NCI-H748 treated with DMSO at 0.1 percent for 48 hours (cell line): Measurements from ENCODE around the gene C1QTNF9.
"Not testable (repeated sequence)": the region's sequence is repeated elsewhere in the genome, so short reads cannot be mapped to it uniquely, and the experiment has no call there.

Source experiments
- DNase-seq: peaks from one replicate; lab custom pipeline; 2025; lab: John Stamatoyannopoulos, UW

C1QTNF9 gene, protein sequence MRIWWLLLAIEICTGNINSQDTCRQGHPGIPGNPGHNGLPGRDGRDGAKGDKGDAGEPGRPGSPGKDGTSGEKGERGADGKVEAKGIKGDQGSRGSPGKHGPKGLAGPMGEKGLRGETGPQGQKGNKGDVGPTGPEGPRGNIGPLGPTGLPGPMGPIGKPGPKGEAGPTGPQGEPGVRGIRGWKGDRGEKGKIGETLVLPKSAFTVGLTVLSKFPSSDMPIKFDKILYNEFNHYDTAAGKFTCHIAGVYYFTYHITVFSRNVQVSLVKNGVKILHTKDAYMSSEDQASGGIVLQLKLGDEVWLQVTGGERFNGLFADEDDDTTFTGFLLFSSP

DNA sequence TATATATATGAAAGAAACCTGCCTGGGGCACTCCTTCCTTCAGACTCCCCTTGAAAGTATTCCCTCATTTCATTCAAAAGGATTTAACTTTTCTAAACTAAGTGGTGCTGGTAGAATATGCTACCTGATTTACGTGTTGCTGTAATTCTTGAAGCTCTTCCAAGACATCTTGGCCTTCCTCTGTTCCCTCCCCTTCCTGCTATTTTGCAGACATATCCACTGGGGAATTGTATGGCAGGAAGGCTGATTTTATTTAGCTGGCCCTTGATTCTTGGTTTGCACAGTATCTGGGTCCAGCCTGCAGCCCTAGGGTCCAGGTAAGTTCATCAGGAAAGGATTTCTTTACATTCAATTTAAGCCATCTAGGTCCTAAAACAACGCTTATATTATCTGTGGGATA, at the start of gene C1QTNF9:
C1QTNF9 (plus strand) TSS at position 281 of the 400 bp plus-strand sequence. CDS start 6,424 bp downstream, outside the sequence.
- DNase-seq: not testable (repeated sequence)

DNA sequence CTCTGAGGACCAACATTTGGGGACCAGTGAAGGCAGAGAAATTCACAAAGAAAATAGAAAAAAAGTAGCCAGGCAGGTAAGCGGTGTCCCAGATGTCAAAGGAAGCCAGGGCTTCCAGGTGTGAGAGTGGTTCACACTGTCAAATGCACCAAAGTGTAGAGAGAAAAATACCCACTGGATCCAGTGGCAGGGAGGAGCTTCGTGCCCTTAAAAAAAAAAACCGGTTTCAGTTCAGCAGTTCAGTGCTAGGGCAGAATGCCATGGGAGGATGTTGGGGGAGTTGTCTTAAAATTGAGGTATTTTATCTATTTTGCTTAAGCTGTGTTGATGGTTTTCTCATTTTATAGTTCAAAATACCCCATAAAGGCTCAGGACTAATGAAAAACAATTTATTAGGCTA, 47.8 kb upstream of the C1QTNF9 start:
- no peak for DNase-seq

DNA sequence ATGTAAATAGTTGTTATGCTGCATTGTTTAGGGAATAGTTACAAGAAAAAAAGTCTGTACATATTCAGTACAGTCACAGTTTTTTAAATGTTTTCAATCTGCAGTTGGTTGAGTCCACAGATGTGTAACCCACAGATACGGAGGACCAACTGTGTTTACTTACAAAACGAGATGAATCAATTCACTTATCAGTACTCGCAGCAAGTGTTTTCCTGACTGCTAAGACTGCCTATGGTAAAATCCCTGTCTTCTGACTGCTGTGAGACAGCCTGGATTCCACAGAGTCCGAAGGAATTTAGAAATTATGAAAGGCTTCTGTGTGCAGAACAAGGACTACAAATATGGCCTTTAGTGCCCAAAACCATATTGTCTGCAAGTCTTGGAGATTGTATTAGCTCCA, 45.7 kb upstream of the C1QTNF9 start:
- DNase-seq: no peak

DNA sequence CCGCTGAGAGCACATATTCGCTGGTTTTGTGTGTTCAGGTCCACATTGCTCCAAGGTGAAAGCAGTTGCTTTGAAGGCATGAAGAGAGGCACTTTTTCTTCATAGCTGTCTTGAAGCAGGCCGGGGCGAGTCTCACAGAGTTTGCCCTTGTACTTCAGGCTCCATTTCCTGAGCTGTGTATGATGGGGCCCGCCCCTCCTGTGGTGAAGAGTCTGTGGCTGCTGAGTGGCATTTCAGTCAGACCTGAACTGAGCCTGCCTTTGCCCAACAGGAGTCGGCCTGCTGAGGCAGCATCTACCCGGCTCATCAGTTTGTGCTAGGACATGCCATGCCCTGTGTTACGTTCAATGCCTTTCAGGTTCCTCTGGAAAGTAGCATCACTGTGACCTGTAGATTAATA, 44.4 kb upstream of the C1QTNF9 start:
- no peak for DNase-seq

DNA sequence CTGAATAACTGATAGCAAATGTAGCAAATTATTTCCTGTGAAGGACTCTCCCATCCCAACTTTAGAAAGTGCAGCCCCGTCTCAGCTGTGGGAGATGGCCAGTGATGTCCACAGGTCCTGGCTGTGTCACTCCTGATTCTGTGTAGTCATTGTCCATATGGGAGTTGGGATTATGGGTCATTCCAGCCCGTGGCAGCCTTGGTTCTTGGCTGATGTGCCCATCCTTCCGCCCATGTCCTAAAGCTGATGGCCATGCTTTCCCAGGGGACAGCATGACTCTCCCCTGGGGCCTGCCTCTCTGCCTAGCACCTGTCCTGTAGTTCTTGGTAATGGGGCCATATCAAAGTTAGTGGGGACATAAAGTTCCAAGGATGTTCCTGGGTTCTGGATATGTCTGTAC, 43.9 kb upstream of the C1QTNF9 start:
- no peak for DNase-seq

DNA sequence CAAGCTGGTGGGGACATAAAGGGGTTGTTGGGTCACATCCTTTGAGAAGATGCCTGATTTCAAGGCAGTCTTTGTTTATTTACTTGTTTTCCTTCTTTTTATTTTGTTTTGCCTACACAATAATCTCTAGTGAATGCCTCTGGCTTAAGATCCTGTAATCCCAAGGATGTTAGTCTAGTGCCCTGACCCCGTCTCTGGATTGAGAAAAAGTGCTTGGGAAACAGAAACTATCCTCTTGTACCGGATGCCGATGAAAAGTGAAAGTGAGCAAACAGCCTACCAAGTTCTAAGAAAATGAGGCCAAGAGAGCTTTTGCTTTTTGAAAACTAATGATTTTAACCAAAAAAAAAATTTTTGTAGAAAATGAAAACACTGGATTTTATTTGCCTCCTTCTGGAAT, 42.1 kb upstream of the C1QTNF9 start:
- DNase-seq: no peak

DNA sequence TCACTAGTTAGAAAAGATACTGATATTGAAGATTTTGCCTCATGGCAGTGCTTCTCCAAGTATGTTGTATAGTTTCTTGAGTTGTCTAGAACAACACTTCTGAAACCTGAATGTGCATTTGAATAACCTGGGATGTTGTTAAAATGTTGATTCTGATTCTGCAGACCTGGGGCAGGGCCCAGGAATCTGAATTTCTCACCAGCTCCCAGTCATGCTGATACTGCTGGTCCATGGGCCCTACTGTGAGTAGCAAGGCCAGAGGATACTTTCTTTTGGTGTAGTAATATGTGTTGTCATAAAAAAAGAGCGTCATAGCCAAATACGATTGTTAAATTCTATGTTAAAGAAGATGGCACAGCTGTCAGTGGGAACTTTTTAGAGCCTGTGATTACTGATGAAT, 41.6 kb upstream of the C1QTNF9 start:
- DNase-seq: no peak

DNA sequence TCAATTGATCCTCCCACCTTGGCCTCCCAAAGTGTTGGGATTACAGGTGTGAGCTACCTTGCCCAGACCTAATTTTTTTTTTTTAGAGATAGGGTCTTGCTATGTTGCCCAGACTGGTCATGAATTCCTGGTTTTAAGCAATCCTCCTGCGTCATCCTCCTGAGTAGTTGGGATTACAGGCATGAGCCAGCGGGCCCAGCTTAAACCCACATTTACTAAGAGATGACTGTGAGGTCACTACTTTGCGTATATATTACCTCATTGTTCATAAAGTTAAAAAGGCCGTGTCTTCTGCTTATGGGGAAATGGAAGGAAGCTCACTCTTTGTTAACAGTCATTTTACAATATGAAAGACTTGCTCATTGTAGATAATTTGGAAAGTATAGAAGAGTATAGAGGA, 39.6 kb upstream of the C1QTNF9 start:
- DNase-seq: no peak

DNA sequence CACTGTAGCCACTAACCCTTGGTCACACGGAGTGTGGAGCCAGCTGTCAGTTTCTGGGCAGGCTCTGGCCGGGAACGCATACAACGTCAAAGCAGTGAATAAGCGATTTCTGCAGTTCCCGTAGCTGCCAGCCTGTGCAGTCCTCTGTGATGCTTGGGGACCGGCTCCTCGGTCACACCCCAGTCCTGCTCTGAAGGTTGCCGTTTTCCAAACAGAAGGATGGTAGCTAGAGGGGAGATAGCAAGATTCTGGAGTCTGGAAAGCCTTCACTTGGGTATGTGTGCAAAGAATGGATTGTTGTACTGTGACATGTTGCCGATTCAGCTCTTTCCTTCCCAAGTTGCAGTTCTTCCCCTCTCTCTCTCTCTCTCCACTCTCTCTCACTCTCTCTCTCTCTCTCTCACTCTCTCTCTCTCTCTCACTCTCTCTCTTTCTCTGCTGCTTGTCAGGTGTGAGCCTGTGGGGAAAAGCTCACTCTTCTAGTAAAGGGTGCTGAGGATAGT, 38.7 kb upstream of the C1QTNF9 start:
- no peak for DNase-seq

DNA sequence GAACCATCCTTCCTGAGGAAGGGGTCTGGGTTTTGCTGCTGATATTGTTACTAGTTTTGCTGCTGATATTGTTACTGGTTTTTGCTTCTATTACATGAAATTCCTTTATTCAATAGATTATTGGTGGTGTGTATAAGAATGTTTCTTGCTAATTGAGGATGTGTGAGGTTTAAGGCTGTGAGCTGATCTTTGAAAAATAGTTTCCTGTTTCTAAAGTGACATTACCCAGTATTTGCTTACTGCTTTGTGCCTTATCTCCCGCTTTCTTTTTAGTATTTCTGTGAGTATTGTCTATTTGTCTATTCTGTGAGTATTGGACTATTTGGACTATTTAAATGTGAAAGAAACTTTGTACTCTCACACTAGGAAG, 38.2 kb upstream of the C1QTNF9 start:
- DNase-seq: no peak

DNA sequence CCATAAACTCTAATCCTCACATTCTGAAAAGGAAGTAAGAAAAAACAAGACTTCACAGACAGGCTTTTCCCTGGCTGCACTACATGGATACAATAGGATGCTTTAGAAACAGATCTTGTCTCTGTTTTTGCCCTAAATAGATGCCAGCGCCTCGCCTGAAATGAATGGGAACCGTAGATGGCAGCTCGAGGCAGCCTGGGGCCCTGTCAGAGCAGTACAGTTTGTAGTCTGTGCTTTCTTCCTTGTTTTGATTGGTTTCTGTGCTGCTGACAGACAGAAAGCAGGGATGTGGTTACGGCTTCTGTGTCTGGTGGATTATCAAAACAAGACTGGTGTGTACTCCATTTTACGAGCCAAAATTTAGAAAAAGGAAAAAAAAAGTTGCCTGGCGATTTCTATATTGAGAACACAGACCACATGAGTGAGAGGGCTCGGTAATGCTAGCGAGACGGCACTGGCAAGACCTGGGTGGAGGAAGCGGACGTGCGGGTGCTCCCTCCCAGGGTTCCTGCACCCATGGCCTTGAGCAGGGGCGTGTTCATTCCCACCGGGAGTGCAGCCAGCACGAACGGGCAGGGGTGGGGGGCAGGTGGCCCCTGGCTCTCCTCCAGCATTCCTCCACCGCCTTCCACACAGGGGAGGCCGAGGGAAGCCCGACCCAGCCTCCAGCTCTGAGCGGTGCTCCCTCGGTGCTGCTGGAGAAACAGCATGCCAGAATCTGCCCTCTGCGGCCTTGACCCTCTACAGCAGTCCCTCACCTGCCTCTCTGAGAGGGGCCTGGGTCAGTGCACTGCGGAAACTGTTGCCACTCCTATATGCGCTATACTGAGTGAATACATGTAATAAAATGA, 37.6 kb upstream of the C1QTNF9 start:
- no peak for DNase-seq

DNA sequence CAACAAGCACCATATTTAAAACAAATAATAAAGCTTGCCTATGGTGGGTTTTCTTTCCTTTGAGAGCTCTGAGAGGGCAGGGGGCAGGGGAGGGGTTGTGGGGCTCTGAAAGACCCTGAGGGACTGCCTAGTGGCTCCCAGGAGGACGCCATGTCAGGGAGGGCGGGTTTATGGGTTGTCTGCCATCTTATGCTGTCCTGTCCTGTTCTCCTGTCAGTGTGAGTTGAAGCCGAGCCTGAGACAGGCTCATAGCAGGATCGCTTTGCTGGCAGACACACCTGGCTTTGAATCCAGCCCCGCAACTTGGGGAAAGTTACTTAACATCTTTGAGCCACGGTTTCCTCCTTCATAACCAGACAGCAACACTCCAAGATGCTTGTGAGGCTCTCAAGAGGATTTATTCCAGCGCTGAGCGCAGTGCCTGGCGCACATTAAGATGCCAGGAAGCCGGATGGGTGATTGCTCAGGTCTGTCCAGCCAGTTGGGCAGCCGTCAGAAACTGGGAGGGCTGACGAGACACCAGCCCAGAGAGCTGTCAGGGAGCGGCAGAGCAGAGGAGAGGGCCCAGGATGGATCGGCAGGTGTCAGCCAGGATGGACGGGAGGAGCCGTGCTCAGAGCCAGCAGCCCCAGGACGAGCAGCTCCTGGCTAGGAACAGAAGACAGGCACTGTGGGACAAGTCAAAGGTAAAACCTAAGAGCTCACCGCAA, 36.8 kb upstream of the C1QTNF9 start:
- DNase-seq: no peak

DNA sequence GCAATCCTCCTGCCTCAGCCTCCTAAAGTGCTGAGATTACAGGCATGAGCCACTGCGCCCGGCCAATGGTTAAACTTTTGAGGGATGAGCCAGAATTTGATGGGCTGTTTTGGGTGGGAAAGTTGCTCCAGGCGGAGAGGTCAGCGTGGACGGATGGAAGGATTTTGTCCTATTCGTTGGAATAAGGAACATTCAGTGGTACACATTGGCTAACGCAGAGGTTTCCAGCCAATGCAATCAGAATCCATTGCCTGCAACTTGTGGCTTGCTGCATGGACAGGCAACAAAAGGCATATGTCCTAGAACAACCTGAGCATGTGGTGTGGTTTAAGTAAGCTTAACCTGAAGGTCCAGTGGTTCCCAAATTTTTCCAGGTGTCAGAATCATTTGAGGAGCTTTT, 35.5 kb upstream of the C1QTNF9 start:
- no peak for DNase-seq

DNA sequence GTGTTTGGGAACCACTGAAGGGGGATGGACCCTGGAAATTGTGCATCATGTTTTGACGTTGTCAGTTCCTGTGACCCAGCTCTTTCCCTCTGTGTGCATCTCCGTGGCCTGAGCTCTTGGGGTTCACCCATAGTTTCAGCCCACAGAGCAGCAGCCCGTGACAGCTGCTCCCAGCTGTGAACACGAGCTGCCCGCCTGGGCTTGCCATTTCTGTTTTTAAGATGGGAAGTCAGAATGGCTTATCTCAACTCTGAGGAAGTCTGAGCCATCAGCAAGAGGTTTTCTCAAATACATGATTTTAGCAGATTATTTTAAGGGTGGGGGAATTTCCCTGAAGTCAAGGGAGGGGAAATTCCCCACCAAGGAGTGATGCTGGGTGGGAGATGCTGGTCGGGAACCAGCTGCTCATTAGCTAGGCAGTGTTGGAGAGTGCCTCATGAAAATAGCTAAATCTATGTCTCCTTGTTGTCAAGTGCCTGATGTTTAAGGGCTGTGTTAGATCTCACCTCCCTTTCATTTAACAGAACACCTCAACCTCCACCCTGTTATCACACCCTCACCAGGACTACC, 34.8 kb upstream of the C1QTNF9 start:
- DNase-seq: no peak

DNA sequence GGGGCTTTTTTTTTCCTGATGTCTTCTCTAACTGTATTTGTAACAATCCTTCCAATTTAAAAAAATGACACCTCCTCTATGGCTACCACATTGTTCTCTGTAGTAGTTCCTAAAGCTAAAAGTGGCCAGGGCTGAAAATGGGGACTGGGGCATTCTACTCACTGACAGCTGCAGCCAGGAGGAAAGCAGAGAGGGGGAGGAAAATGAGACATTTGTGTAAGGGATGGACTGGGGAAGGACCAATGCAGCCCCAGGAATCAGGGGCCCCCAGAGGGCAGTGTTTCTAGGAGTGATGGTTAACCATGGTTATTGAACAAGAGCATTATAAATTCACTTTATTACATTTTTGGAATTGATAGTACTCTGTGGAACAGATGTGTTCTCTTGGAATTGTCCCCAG, 34.3 kb upstream of the C1QTNF9 start:
- no peak for DNase-seq

DNA sequence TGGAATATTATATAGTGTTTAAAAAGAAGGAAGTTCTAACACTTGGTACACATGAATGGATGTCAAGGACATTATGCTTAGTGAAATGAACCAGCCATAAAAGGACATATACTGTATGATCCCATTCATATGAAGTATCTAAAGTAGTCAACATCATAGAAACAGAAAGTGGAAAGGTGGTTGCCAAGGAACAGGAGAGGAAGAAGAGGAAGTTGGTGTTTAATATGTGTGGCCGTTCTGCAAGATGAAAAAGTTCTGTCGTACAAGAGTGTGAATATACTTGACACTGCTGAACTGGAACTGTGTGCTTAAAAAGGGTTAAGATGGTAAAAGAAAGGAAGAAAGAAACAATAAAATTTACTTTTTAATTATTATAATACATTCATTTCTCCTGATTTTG, 33.1 kb upstream of the C1QTNF9 start:
- no peak for DNase-seq

DNA sequence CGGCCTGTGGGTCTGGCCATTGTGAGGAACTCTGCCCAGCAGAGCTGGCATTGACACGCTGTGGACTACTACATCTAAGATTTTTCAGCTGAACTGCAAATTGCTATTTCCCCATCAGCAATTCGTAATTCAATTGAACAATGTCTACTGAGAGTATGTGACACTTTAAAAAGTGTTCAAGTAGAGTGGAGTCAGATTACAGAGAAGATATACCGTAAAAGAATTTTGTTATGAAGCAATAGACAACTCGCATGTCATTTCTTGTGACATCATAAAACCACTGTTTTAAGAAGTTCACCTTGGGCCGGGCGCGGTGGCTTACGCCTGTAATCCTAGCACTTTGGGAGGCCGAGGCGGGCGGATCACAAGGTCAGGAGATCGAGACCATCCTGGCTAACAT, 32.5 kb upstream of the C1QTNF9 start:
- DNase-seq: no peak

DNA sequence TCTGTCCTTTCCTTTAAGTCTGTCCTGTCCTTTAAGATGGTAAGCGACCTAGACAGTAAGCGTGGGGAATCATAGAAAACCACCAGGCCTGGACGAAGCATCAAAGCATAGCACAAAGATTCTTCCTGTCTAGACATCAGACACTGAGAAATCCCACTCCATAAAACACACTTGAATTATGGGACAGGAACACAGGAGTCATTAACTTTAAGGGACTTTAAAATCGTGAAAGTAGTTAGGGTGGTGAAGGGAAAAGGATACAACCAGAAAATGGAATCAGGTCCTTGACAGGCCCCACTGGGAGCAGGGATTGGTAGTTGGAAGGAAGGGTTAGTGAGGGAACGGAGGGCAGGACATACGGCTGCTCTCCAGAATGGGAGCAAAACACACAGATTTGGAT, 31.6 kb upstream of the C1QTNF9 start:
- DNase-seq: no peak

DNA sequence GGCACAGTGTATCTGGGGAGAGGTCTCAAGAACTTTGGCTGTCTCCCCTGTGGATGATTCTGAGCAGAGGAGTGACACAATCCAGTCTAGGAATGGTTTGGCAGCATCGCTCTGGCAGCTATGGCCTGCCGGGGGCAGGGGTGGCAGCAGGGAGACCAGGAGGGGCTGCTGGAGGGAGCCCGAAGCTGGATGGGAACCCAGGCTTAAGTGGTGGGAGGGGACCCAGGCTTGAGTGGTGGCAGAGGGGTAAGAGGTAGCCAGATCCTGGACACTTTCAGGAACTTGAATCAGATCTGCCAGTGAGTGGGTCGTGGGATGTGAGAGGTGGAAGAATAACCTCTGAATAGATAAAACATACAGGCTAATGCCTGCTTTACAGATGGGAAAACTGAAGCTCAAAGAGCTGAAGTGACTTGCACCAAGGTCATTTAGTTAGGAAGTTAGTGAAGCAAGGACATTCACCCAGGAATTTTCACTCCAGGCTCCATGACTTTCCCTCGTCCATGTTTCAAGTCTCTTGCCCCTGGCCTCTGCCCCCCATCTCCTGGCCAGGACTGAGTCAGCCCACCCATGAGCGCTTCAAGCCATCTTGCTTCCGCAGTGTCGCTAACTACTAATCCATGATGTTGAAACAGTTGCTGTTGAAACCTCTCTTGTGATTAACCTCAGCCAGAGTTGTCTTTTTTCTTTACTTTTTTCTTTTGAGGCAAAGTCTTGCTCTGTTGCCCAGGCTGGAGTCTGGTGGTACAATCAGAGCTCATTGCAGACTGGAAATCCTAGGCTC, 29.9 kb upstream of the C1QTNF9 start:
- DNase-seq: no peak

DNA sequence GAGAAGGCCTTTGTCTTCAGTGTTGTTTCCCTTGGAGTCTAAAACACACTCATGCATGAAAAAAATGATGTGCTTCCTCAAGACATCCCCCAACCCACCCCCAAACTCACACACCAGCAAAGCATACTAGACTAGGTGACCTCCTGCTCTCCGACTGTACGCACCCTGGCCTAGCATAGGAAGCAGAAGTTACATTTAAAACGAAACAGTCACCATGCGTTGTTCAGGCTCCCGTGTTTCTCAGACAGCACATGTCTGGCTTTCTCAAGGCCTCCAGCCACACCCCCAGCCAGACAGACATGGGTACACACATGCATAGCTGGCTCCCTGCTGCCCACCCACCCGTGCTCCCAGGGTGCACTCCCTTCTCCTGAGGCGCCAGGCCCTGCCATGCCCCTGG, 28.7 kb upstream of the C1QTNF9 start:
- no peak for DNase-seq

DNA sequence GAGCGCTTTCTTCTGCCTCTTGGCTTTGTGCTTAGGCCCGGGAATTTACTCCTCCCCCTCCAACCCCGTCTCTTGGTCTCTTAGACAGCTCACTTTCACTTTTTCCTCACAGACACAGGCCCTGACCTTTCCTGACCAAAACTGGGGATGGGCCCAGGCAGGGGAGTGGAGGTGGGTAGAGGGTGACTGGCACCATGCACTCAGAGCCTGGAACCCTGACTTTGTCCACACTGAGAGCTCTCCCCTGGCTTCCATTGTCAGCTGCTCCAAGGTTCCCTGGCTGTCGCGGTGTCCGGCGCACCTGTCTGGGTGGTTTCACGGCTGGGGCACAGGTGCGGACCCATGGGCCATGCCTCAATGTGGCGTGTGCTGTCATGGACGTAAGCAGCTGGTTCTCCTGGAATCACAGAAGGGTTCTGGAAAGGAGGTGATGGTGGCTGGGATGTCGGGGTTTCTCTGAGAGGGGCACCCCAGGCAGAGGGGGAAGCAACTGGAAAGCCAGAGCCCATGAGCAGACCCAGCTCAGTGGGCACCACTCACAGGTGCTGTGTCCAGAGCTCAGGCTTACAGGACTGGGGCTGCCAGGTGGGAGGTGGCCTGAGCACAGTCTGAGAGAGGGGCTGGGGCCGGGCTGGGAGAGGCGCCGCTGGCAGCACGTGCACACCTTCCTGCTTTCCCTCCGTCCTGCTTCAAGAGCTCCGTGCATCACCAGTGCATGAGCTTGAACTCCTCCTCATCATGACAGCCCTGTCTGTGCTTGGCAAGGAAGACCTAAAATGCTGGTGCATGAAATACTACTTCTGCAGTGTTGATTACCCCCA, 28.0 kb upstream of the C1QTNF9 start:
- DNase-seq: no peak
